PC-9 (cell line): ENCODE results near the gene USP35. TPM values are rescaled to one million over a fixed set of nuclear protein-coding genes. Genes with fewer than 3 reads are reported as not detected.

Source experiments
- BruUV-seq: library from RNA; stranded (reverse); fragments of 400-500 nt; replicated peaks from 2 replicates; lab custom pipeline; 2021; lab: Mats Ljungman, UMichigan
- CTCF ChIA-PET: fragments of 300-600 bp; sonication (Branson Sonifier 250); formaldehyde crosslinking; loops from one replicate; lab custom pipeline; 2022; ENCODE audit warnings: antibody characterized with exemption; lab: Charles Lee
- POLR2A ChIA-PET: fragments of 300-600 bp; sonication (Branson Sonifier 250); formaldehyde crosslinking; loops from one replicate; lab custom pipeline; 2022; ENCODE audit warnings: antibody characterized with exemption; ENCODE audit not compliant: unreplicated experiment; lab: Charles Lee
- DNase-seq, 2 experiments: peaks; one replicate each; pipeline versions ENCODE4 v3.0.0 to v3.0.0-alpha.2; 2015 to 2022; ENCODE audit warnings: mixed read lengths in 1 of 2
- H2AFZ ChIP-seq: fragments of 200-600 bp; sonication (generic); 2 replicates; pipeline ENCODE4 v1.8.1; 2017; ENCODE audit warnings: antibody characterized with exemption
- H3F3A ChIP-seq: fragments of 200-600 bp; sonication (generic); 2 replicates; pipeline ENCODE4 v1.8.1; 2017; ENCODE audit warnings: antibody characterized with exemption, mild to moderate bottlenecking, low read depth; ENCODE audit not compliant: insufficient read depth
- H3K27ac ChIP-seq: fragments of 200-600 bp; sonication (generic); 2 replicates; pipeline ENCODE4 v1.6.1; 2016; ENCODE audit warnings: mixed run types
- H3K27me3 ChIP-seq: fragments of 200-600 bp; sonication (generic); 2 replicates; pipeline ENCODE4 v1.6.1; 2016; ENCODE audit warnings: low read depth, mixed run types; ENCODE audit not compliant: insufficient read depth
- H3K36me3 ChIP-seq: fragments of 200-600 bp; sonication (generic); 2 replicates; pipeline ENCODE4 v1.6.1; 2016; ENCODE audit warnings: low read depth, mixed run types
- H3K4me1 ChIP-seq: fragments of 200-600 bp; sonication (generic); replicated peaks from 2 replicates; pipeline ENCODE4 v1.6.1; 2016; ENCODE audit warnings: mixed run types; ENCODE audit not compliant: insufficient read depth
- H3K4me2 ChIP-seq: fragments of 200-600 bp; sonication (generic); 2 replicates; pipeline ENCODE4 v1.6.1; 2017; ENCODE audit warnings: mixed run types
- H3K4me3 ChIP-seq: fragments of 200-600 bp; sonication (generic); 2 replicates; pipeline ENCODE4 v1.6.1; 2016; ENCODE audit warnings: mixed run types
- H3K79me2 ChIP-seq: fragments of 200-600 bp; sonication (generic); 2 replicates; pipeline ENCODE4 v1.6.1; 2017; ENCODE audit warnings: low read depth, mixed run types
- H3K9me2 ChIP-seq: fragments of 200-600 bp; sonication (generic); 2 replicates; pipeline ENCODE4 v1.8.1; 2017; ENCODE audit warnings: mild to moderate bottlenecking; ENCODE audit not compliant: insufficient read depth
- H3K9me3 ChIP-seq: fragments of 200-600 bp; sonication (generic); 2 replicates; pipeline ENCODE4 v1.8.1; 2016; ENCODE audit warnings: low read depth; ENCODE audit not compliant: insufficient read depth
- H4K20me1 ChIP-seq: fragments of 200-600 bp; sonication (generic); 2 replicates; pipeline ENCODE4 v1.8.1; 2017; ENCODE audit not compliant: insufficient read depth
- CTCF ChIP-seq: fragments of 200-600 bp; sonication (generic); conservative IDR thresholded peaks from 2 replicates; pipeline ENCODE4 v1.6.1; 2017; ENCODE audit warnings: mixed run types, antibody characterized with exemption, mild to moderate bottlenecking, moderate library complexity
- EZH2 ChIP-seq: fragments of 200-600 bp; sonication (generic); IDR thresholded peaks from 2 replicates; pipeline ENCODE4 v1.8.0; 2017; ENCODE audit warnings: antibody characterized with exemption, low read depth
- intact Hi-C: fragments of 100-400 bp; cut with micrococcal nuclease; formaldehyde crosslinking; loops from one replicate; pipeline ENCODE4 v1.10.0; 2022; ENCODE audit not compliant: unreplicated experiment
- total RNA-seq: library from RNA; stranded (reverse); gene quantifications from 2 replicates; pipeline ENCODE4 v1.2.3, GENCODE V29; 2021

The USP35 gene
- total RNA-seq, 1 experiment from 2014 or later: 13.5 TPM

GRCh38 chr11:78241475-78241874, 52.8 kb downstream of the USP35 start:
- H3F3A ChIP-seq: no peaks in the 10 kb centered on the region
- H3K27me3 ChIP-seq: no peaks in the 10 kb centered on the region
- intact Hi-C loops: no loop called here
- ChIA-PET CTCF (no interaction called here), POLR2A (no interaction called here)
- H3K4me1 ChIP-seq: no peaks in the 10 kb centered on the region
- H2AFZ ChIP-seq: no peak overlapping the region
- H3K36me3 ChIP-seq: no peaks in the 10 kb centered on the region
- H3K4me3 ChIP-seq: no peak overlapping the region
- no peak overlapping the region for H3K27ac ChIP-seq
- H3K79me2 ChIP-seq: no peaks in the 10 kb centered on the region
- H4K20me1 ChIP-seq: no peaks in the 10 kb centered on the region
- no peak overlapping the region for H3K4me2 ChIP-seq
- peaks cover 13% of the 10 kb centered on the region for H3K9me3 ChIP-seq
- H3K9me2 ChIP-seq: no peaks in the 10 kb centered on the region
- BruUV-seq: no TSS peak
- TF ChIP-seq CTCF (no peak), EZH2 (no peak)
- DNase-seq: no peak

- no peak for DNase-seq
- Histone ChIP-seq H3K9me2 (no peaks in the 10 kb centered on the region), H3K9me3 (peaks cover 13% of the 10 kb centered on the region), H3K4me2 (no peak overlapping the region), H3K36me3 (no peaks in the 10 kb centered on the region), H3K27me3 (no peaks in the 10 kb centered on the region), H3K4me1 (no peaks in the 10 kb centered on the region), H4K20me1 (no peaks in the 10 kb centered on the region), H2AFZ (no peak overlapping the region), H3K79me2 (no peaks in the 10 kb centered on the region), H3F3A (no peaks in the 10 kb centered on the region), H3K27ac (no peak overlapping the region), H3K4me3 (no peak overlapping the region)
- POLR2A ChIA-PET: no interaction called here
- CTCF ChIA-PET: no interaction called here
- BruUV-seq: no TSS peak
- intact Hi-C loops: no loop called here
- TF ChIP-seq CTCF (no peak), EZH2 (no peak)
Measured at GRCh38 chr11:78244080-78244479, 55.4 kb downstream of the USP35 start.

- no peak overlapping the region for H2AFZ ChIP-seq
- H3K79me2 ChIP-seq: no peaks in the 10 kb centered on the region
- H3K4me1 ChIP-seq: no peaks in the 10 kb centered on the region
- intact Hi-C loops: no loop called here
- BruUV-seq: no TSS peak
- DNase-seq: no peak
- H3K9me3 ChIP-seq: peaks cover 13% of the 10 kb centered on the region
- no peak overlapping the region for H3K4me3 ChIP-seq
- no peaks in the 10 kb centered on the region for H3K36me3 ChIP-seq
- no peaks in the 10 kb centered on the region for H3F3A ChIP-seq
- no peaks in the 10 kb centered on the region for H3K9me2 ChIP-seq
- no peaks in the 10 kb centered on the region for H3K27me3 ChIP-seq
- CTCF ChIA-PET: no interaction called here
- H4K20me1 ChIP-seq: no peaks in the 10 kb centered on the region
- H3K4me2 ChIP-seq: no peak overlapping the region
- POLR2A ChIA-PET: interaction anchor here (0.7 kb wide), 1 partner anchor 100 kb away, joined by 8 read pairs; no protein-coding TSS in a partner anchor
- no peak for TF ChIP-seq CTCF
- TF ChIP-seq EZH2: no peak
- H3K27ac ChIP-seq: no peak overlapping the region
Measured at GRCh38 chr11:78244546-78245255, 56.0 kb downstream of the USP35 start.
